GM18508 (cell line): ENCODE data around the gene GSE1.

Experiments used
- ATAC-seq: cut with Tn5 transposase; IDR thresholded peaks from one replicate; pipeline ENCODE4 v1.9.1; 2021; ENCODE audit warnings: moderate number of reproducible peaks; ENCODE audit not compliant: insufficient read depth, unreplicated experiment

Gene GSE1

DNA sequence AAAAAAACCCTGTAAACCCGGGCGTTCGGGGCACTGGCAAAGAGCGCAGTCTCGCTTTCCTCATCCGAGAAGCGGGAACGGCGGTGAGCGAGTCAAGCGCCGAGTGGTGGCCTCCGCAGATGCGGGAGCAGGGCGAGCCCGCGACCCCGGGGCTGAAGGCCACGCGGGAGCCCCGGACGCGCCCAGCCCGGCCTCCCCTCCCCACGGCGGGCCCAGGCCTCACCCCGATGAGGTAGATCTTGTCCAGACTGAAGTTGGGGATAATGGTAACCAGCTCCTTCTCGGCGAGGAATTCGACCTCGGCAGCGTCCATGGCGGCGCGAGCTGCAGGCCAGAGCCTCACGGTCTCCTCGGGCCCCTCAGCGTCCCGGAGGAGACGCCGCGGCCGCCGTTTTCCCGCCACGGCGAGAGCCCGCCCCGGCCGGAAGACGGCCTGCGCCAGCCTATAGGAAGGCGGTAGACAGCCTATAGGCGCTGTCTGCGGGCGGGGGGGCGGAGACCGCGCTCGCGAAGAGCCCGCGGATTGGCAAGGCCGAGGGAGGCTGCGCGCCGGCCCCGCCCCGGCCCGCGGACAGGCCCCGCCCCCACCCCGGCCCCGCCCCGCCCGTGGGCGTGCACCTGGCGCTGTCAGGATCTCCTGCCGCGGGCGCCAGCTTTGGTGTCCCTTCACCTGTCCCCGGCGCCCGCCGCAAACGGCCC lies 75.6 kb downstream of the GSE1 start, which contains the start of gene GINS2:
GINS2 (minus strand) TSS at position 369 of the 699 bp plus-strand sequence; CDS start at position 313, 56 bp downstream.
- ATAC-seq: no peak

- no peak for ATAC-seq
These were observed 76.3 kb downstream of the GSE1 start for GRCh38 chr16:85689285-85689949.

DNA sequence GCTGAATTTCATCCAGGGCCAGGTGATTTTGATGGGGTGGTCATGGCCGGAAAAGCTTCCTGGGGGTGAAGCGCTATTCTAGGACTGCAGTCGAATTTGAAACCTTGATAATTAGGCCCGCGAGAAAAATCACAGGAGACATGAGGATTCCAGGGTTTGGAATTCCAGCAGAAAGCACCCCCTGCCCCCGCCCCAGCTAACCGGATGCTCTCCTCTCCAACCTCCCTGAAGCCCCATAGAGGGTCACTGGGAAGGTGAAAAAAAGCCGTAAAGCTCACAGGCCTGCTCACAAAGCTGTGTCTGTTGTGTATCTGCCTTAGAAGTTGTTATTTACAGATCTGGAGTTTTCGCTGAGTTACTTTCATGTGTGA lies 76.8 kb downstream of the GSE1 start:
- no peak for ATAC-seq

- no peak for ATAC-seq
These were observed 77.4 kb downstream of the GSE1 start for GRCh38 chr16:85690469-85691064.

DNA sequence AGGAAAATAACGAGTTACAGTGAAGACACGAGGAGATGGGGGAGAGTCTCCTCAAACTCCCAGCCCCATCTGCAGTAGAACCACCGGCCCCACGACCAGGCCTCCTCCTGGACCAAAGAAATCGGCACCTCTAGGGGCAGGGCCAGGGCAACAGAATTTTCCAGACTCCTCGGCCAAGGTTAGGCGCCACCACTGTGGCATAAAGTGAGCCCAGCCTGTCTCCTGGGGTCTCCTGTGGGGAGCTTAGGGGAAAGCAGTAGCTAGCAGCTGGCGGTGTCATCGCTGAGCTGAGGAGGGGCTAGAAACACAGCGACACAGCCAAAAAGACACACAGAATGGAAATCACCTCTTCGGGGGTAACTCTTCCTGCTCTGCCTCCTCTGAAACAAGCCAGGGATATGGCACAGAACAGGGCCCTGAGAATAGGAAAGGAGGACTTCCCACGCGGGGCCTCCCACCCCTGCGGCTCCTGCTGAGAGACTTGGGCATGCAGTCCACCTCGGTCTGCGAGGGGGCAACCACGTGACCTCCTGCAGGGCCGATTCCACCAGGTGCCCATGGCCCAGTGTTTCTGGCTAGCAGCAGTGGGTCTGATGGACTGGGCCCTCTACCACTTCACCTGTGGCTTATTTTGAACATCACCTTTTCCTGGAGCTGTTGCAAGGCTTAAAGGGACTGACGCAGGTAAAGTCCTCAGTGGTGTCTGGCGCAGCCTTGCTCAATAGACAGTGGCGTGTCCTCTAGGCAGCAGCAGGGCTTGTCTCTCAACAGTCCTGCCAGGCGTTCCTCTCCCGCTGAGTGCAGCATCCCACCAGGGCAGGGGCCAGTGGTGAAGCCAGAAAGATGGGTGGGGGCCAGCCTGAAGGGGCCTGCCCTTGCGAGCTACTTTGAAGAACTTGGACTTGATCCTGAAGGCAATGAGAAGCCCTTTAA lies 82.3 kb downstream of the GSE1 start:
- ATAC-seq: no peak

- no peak for ATAC-seq
These were observed 83.7 kb downstream of the GSE1 start for GRCh38 chr16:85696781-85697180.

DNA sequence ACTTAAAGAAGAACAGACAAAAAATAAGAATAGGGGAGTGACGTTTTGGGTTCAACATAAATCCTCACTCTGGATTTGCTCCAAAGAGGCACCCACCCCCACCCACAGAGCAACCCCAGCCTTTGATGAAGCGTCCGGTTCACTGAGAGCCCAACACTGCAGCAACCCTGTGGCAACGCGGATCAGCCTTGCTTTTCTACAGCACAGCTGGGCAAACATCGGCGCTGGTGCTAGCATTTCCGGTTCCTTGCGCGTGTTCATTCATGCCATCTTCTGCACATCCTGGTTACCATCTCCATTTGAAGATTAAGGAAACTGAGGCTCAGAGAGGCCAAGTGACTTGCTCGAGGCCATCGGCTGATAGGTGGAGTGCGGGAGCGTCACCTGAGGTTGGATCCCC lies 84.3 kb downstream of the GSE1 start:
- no peak for ATAC-seq

- no peak for ATAC-seq
These were observed 85.4 kb downstream of the GSE1 start for GRCh38 chr16:85698459-85698891.

GRCh38 chr16:85698935-85699558 lies 85.9 kb downstream of the GSE1 start:
- ATAC-seq: no peak

DNA sequence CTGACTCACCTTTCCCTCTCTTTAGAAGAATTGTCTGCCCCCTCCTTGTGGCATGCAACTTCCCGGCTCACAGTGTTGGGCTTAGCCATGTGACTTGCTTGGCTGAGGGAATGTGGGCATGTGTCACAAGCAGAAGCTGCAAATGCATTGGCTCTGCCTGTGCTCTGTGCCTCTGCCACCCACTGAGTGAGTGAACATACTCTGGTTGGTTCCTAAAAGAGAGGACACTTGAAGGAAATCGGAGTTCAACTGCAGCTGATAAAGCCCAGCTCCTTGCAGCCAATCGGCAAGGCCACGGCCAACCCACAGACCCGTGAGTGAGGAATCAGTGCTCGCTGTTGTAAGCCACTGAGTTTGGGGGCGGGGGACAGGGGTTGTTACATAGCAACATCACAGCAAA lies 86.5 kb downstream of the GSE1 start:
- ATAC-seq: no peak

GRCh38 chr16:85704011-85704410 lies 90.9 kb downstream of the GSE1 start:
- no peak for ATAC-seq

DNA sequence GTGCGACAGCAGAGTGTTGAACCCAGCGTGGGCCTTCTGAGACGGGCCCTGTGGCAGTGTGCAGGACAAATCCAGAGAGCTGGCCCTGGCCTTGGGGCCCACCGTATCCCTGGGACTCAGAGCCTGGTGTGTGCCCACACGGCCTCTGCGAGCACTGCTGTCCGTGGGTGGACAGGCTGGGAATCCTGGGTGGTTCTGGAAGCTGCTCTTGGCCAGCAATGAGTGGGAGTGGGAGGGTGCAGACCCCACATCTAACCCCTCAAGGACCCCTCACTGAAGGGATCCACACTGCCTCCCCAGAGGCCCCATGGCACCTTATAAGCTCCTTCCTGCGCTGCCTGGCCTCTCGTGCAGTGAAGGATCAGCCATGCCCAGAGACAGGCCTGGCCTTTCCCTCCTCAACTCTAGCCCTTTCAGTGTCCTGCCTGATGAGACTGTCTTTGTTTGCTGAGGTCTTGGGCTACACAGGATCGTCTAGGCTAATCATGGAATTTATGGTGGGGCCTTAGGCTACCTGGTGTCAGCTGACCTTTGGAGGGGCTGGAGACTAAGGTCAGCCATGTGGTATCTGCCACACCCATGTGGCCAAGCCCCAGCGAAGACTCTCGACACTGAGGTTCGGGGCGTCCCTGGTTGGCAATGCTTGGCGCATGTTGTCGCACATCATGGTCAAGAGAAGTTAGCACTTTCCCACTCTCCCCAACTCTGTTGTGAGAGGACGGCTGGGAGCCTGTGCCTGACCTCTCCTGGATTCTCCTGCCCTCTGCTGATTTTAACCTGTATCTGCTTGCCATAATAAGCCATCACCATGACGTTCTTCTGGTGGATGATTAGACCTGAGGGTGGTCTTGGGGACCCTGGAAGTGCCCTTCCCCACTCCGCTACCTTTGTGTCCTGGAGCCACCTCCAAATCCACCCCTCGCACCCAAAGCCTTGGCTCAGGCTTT lies 92.1 kb downstream of the GSE1 start:
- ATAC-seq: no peak

DNA sequence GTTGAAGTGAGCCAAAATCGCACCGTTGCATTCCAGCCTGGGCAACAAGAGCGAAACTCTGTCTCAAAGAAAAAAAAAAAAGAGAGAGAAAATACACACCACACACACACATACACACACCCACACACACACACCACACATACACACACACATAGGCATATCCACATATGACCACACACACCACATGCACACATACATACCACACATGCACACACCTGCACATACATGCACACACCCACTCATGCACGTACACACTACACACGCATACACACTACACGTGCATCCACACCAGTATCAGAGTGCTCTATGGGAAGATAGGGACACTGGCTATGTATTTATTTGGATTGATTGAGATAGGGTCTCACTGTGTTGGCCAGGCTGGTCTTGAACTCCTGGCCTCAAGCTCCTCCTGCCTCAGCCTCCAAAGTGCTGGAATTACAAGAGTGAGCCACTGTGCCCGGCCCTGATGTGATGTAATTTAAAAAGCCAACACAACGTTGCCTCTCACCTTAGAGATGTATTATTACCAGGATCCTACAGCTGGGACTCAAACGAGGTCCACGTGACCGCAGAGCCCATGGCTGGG lies 93.4 kb downstream of the GSE1 start:
- no peak for ATAC-seq

GRCh38 chr16:85707528-85708095 lies 94.5 kb downstream of the GSE1 start:
- ATAC-seq: no peak

- no peak for ATAC-seq
These were observed 95.2 kb downstream of the GSE1 start for GRCh38 chr16:85708338-85708737.

GRCh38 chr16:85709766-85710585 lies 96.9 kb downstream of the GSE1 start:
- no peak for ATAC-seq

DNA sequence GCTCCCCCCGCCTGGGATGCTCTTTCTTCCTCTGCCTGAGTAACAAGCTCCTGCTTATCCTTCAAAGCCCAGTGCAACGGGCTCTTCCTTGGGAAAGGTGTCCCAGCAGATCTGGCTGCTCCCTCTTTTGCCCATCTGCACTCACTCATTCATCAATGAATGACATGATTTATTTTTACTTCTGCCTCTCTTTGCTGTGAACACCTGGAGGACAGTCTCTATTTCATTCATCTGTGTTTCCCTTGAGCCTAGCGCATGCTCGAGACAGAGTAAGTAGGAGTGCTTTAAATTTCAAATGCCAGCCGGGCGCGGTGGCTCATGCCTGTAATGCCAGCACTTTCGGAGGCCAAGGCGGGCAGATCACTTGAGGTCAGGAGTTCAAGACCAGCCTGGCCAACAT lies 97.6 kb downstream of the GSE1 start:
- ATAC-seq: no peak
